ENCODE measurements around the gene BSCL2. TPM values are rescaled to one million over a fixed set of nuclear protein-coding genes. Genes with fewer than 3 reads are reported as not detected.
A peak's percentile ranks its signal among the peaks of the same experiment; 100 is the strongest.
"Not testable (repeated sequence)": the region's sequence is repeated elsewhere in the genome, so short reads cannot be mapped to it uniquely, and the experiment has no call there.

Gene BSCL2
- total RNA-seq, 1 donor from 2014 or later, result 96.6 TPM

DNA sequence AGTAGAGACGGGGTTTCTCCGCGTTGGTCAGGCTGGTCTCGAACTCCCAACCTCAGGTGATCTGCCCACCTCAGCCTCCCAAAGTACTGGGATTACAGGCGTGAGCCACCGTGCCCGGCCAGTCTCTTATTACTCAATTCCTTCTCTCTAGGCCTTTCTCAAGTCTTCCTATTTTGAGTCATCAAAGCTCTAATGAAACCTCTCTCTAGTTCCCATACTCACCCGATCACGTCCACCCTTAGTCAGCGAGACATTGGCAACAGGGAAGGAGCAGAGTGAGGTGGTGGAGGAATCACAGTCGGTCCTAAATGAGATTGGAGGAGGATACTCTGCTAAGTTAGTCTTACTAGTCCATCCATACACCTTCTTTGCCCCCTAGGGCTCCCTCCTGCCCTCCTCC, 5.0 kb downstream of the BSCL2 start:
- H3K4me3 ChIP-seq (ENCODE audit: low read depth, low read length), result no peak overlapping the region
- TF ChIP-seq, protein P1, sequence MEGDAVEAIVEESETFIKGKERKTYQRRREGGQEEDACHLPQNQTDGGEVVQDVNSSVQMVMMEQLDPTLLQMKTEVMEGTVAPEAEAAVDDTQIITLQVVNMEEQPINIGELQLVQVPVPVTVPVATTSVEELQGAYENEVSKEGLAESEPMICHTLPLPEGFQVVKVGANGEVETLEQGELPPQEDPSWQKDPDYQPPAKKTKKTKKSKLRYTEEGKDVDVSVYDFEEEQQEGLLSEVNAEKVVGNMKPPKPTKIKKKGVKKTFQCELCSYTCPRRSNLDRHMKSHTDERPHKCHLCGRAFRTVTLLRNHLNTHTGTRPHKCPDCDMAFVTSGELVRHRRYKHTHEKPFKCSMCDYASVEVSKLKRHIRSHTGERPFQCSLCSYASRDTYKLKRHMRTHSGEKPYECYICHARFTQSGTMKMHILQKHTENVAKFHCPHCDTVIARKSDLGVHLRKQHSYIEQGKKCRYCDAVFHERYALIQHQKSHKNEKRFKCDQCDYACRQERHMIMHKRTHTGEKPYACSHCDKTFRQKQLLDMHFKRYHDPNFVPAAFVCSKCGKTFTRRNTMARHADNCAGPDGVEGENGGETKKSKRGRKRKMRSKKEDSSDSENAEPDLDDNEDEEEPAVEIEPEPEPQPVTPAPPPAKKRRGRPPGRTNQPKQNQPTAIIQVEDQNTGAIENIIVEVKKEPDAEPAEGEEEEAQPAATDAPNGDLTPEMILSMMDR (conservative IDR thresholded peaks at IDR 0.05; ENCODE audit: low read depth, low read length), result no peak
- no peak for DNase-seq (ENCODE audit: low read depth)

DNA sequence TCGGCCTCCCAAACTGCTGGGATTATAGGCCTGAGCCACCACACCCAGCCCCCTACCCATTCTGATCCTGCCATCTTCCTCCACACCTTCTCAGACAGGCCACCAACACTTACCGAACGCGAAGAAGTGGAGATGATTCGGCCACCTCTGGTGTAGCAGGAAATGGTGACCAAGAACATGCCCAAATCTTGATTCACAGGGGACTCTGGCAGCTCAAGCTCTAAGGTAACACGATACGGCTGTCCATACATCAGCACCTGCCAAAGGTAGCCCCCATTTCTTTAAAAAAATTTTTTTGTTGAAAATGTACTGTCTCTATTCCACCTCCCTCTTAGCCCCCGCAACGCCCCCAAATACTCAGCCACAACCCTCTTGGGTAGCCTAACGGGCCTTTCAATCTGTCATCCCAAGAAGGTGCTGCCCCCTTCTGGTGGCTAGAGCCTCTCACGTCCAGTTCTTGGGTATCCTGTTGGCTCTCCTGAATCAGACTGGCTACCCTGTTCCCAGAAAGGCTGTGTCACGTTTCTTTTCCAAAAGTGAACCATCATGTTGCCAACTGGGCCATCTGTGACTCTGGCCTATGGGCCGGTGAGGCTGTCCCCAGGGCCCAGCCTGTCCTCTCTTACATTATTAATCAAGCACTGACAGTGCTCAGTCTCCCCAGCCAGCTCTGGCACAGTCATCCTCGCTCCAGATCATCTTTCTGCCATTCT, 12.6 kb downstream of the BSCL2 start:
- H3K4me3 ChIP-seq (ENCODE audit: low read depth, low read length), result no peak overlapping the region
- no peak for DNase-seq (ENCODE audit: low read depth)
- TF ChIP-seq, protein P1 (conservative IDR thresholded peaks at IDR 0.05; ENCODE audit: low read depth, low read length), result peak; percentile 84

DNA sequence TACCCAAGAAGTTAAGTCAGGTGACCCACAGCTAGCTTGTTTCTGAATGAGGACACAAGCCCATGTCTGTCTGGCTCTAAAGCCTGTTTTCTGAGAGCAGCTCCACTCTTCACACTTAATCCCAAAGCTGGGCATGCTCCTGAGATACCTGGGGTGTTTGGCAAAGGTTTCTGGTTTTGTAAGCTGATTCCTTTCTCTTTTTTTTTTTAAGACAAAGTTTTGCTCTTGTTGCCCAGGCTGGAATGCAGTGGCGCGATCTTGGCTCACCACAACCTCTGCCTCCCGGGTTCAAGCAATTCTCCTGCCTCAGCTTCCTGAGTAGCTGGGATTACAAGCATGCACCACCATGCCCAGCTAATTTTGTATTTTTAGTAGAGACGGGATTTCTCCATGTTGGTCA, 13.6 kb downstream of the BSCL2 start:
- DNase-seq (ENCODE audit: low read depth); H3K4me3 ChIP-seq (ENCODE audit: low read depth, low read length): not testable (repeated sequence)

DNA sequence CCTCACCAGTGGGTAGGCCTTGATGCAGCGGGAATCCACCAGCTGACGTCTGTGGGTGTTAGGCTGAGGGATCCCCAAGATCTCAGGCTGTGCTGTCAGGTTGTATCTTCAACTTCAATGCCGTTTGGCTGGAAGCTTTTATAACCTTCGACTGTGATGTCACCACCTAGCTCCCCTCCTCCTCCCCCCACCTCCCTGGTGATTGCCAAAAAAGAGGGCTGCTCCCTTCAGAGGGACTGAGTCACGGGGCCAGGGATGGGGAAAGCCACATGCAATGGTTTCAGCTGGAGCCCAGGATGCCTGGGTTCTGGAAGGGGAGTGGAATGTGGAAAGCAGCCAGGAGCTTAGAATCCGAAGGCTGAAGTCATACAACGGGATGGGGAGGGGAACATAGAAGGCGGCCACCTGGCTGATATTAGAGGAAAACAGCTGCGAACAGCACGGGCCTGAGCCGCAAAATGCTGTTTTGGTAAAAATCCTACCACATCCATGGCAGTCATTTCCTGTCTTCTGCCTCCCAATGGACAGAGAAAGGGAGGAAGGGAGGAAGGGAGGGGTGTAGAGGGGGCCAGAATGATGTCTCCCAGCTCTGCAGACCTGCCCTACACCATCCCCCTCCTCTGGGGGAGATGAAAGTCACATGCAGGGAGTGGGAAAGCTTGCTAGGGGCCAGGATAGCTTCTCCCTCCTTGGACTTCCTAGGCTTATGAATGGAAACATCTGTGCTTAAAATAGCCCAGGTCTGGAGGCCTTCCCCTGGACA, 17.6 kb downstream of the BSCL2 start, which contains the start of gene LRRN4CL:
LRRN4CL (minus strand) TSS at position 110 of the 763 bp plus-strand sequence. CDS start 1,022 bp downstream, outside the sequence.
- DNase-seq (ENCODE audit: low read depth), result no peak
- no peak within 1 kb of the TSS for H3K4me3 ChIP-seq (ENCODE audit: low read depth, low read length)
- TF ChIP-seq, protein P1 (conservative IDR thresholded peaks at IDR 0.05; ENCODE audit: low read depth, low read length), result no peak

DNA sequence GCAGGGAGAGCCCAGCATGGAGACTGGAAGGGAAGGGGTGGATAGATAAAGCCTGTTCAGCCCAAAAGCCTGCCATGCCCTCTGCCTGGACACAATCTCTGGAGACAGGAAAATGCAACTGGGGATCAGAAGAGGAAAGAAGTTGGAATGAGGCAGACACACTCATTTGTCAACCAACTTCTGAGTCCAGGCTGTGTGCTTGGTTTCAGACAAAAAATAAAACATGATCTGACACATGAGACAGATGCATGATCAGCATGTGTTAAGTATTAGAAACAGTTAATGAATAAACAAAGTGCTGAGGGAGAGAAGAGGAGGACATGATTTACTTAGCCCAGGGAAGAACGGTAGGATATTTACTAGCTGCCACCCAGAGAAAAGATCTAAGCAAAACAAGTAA, 18.7 kb downstream of the BSCL2 start:
- no peak for DNase-seq (ENCODE audit: low read depth)
- no peak overlapping the region for H3K4me3 ChIP-seq (ENCODE audit: low read depth, low read length)
- TF ChIP-seq, protein P1 (conservative IDR thresholded peaks at IDR 0.05; ENCODE audit: low read depth, low read length), result no peak

DNA sequence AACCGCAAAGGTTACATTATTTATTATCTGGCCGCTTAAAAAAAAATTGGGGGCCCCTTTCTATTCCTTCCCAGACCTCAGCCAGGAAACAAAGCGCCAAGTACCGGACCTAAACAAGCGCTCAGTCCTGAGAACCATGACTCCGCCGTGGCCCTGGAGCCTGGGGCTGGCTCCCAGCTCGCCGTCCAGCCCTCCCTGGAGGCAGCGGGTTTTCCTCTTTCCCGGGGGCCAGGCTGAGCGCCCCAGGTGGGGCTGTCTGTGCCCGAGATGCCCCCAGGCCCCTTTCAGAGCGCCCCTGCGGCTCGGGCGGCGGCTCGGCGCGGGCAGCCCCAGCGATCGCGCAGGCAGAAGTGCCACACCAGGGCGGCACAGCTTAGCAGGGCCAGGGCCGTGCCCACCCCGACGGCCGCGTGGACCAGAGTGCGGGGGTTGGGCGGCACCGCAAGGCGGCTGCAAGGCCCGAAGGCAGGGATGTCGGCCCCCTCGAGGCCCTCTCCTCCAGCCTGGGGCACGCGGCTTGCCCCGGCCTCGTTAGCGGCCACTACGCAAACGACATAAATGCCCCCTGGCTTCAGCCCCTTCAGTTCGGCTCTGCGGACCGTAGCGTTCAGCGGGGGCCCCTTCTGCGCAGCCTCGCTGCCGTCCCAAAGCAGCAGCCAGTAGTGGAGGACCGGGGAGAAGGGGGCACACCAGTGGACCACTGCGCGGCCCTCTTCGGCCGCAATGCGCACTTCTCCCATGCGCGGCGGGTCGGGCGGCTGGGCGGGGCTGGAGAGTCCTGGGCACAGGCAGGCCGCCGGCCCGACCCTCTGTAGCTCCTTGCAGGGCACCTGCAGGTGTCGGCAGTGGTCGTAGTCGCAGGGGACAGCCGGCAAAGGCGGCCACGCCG, 19.5 kb downstream of the BSCL2 start:
- H3K4me3 ChIP-seq (ENCODE audit: low read depth, low read length), result peak overlapping the region; percentile 6
- no peak for DNase-seq (ENCODE audit: low read depth)
- TF ChIP-seq, protein P1 (conservative IDR thresholded peaks at IDR 0.05; ENCODE audit: low read depth, low read length), result no peak

DNA sequence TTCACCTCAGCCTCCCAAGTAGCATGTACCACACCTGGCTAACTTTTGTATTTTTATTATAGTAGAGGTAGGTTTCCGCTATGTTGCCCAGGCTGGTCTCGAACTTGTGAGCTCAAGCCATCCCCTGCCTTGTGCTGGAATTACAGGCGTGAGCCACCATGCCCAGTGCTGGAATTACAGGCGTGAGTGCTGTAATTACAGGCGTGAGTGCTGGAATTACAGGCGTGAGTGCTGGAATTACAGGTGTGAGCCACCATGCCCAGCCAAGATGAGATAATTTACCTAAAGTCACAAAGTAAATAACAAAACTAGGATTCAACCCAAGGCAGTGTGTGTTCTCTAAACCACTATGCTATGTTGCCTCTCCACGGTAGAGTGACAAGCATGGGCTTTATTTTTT, 24.7 kb downstream of the BSCL2 start:
- DNase-seq (ENCODE audit: low read depth), result no peak
- TF ChIP-seq, protein P1 (conservative IDR thresholded peaks at IDR 0.05; ENCODE audit: low read depth, low read length), result no peak

More for the DNA sequence above, 24.7 kb downstream of the BSCL2 start:
- no peak overlapping the region for H3K4me3 ChIP-seq (ENCODE audit: low read depth, low read length)
